Loucy (cell line): ENCODE data around the gene TJP3.

Source experiments
- CTCF ChIP-seq: fragments of 200-600 bp; sonication (generic); conservative IDR thresholded peaks from 2 replicates; pipeline ENCODE4 v1.5.1; 2014; ENCODE audit warnings: mild to moderate bottlenecking, antibody characterized with exemption, low read length
- EZH2phosphoT487 ChIP-seq: fragments of 200-600 bp; IDR thresholded peaks from 2 replicates; pipeline ENCODE4 v1.6.1; 2018; ENCODE audit warnings: antibody characterized with exemption, mild to moderate bottlenecking, moderate library complexity, borderline replicate concordance

GRCh38 chr19:3753631-3754410 lies 45.6 kb downstream of the TJP3 start:
- no peak for TF ChIP-seq CTCF
- no peak for TF ChIP-seq EZH2phosphoT487
